ENCODE data around the gene NDST3. TPM values are rescaled to one million over a fixed set of nuclear protein-coding genes. Genes with fewer than 3 reads are reported as not detected.
"Not testable (repeated sequence)": the region's sequence is repeated elsewhere in the genome, so short reads cannot be mapped to it uniquely, and the experiment has no call there.

Gene NDST3
- total RNA-seq, 2 experiments from 2014 or later: not detected

DNA sequence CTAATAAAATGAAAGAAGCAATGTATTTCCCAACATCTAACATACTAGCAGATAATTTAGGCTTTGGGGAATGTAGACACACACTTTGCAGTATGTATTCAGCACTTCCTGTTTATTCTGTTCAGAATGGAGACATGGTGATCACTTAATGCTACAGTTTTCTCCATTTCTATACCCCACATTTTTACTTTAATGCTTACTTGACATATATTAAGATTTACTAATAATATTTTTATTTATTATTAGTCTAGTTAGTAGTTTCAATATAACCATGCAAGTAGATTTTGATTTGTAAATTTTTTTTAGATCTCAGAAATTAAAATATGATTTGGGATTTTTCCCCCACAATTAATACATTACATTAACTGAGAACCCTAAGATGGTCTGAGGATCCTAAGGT lies 220.1 kb downstream of the NDST3 start:
- Mint-ChIP-seq H3K4me1 (no peaks in the 10 kb centered on the region), H3K27ac (no peak overlapping the region), H3K9me3 (ENCODE audit: low read depth) (no peaks in the 10 kb centered on the region), H3K4me3 (no peak overlapping the region), H3K36me3 (ENCODE audit: low read depth) (no peaks in the 10 kb centered on the region), H3K27me3 (no peaks in the 10 kb centered on the region)
- CTCF ChIA-PET: no interaction called here
- intact Hi-C loops (cut with DNase I, micrococcal nuclease): no loop called here
- DNase-seq (no peak), ATAC-seq (no peak)
- POLR2A ChIA-PET: interaction anchor here (0.6 kb wide), 1 partner anchor 9 kb away, joined by 4 read pairs; no protein-coding TSS in a partner anchor

DNA sequence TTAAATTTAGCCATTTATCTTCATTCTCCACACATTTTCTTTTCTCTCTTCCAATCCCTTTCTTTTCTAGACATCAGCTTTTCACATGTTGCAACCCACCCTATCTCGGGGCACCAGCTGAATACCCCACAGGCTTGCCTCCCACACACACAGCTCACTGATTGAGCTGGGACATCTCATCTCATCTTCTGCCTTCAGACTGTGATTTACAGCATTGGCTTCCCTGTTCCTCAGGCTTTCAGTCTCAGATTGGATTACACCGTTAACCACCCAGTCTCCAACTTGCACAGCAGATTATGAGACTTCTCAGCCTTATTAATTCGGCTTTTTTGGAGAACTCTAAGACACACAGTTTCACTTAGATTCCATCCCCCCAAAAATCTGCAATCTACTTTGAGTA lies 224.8 kb downstream of the NDST3 start:
- Mint-ChIP-seq H3K4me1 (no peaks in the 10 kb centered on the region), H3K4me3 (no peak overlapping the region), H3K9me3 (ENCODE audit: low read depth) (no peaks in the 10 kb centered on the region), H3K27me3 (no peaks in the 10 kb centered on the region), H3K27ac (no peak overlapping the region), H3K36me3 (ENCODE audit: low read depth) (no peaks in the 10 kb centered on the region)
- no peak for DNase-seq
- CTCF ChIA-PET: interaction anchor here (1.4 kb wide), 1 partner anchor 34 kb away, joined by 4 read pairs; no protein-coding TSS in a partner anchor
- POLR2A ChIA-PET: no interaction called here
- intact Hi-C loops (cut with DNase I, micrococcal nuclease): no loop called here
- ATAC-seq: no peak

DNA sequence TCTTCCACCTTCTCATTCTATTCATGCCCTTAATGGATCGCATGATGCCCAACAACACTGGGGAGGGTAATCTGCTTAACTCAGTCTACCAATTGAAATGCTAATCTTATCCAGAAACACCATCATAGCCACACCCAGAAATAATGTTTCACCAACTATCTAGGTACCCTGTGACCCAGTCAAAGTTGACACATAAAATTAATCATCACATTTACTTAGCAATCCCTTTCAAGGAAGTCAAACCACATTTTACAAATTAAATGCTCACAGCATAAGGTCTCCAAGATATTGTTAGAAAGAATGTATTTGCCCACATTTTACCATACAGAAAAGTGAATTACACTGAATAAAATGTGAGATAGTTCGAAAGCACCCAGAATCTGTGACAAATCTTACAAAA lies 226.0 kb downstream of the NDST3 start:
- intact Hi-C loops (cut with DNase I, micrococcal nuclease): no loop called here
- ChIA-PET CTCF (interaction anchor here (4.9 kb wide), 1 partner anchor 12 kb away, joined by 33 read pairs; no protein-coding TSS in a partner anchor), POLR2A (no interaction called here)
- Mint-ChIP-seq H3K27ac (no peak overlapping the region), H3K27me3 (peaks cover 3% of the 10 kb centered on the region), H3K9me3 (ENCODE audit: low read depth) (no peaks in the 10 kb centered on the region), H3K36me3 (ENCODE audit: low read depth) (no peaks in the 10 kb centered on the region), H3K4me3 (no peak overlapping the region), H3K4me1 (no peaks in the 10 kb centered on the region)
- no peak for DNase-seq
- ATAC-seq: no peak

DNA sequence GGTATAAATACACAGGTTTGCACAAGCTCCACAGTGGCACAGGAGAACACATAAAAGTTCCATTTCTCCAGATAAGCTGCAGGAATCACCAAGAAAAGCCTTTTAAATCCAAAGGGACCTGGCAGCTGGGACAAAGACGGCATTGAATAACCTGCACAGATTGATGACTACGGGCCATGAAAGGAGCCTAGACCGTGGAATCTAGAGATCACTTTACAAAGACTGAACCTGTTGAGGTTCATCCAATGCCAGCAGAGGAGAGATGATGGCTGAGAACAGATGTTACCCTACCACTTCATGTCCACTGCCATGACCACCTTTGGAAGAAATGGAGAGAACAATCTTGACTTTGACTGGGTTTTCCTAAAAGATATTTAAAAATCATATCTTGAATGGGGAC lies 229.8 kb downstream of the NDST3 start:
- ChIA-PET POLR2A (interaction anchor here (0.7 kb wide), 1 partner anchor 12 kb away, joined by 3 read pairs; no protein-coding TSS in a partner anchor), CTCF (interaction anchor here (4.9 kb wide), 1 partner anchor 8 kb away, joined by 33 read pairs; no protein-coding TSS in a partner anchor)
- peaks cover 3% of the 10 kb centered on the region for H3K27me3 Mint-ChIP-seq
- DNase-seq (no peak), ATAC-seq (no peak)
- H3K4me3 Mint-ChIP-seq: no peak overlapping the region
- intact Hi-C loops (cut with DNase I, micrococcal nuclease): no loop called here
- H3K9me3 Mint-ChIP-seq (ENCODE audit: low read depth): no peaks in the 10 kb centered on the region
- H3K4me1 Mint-ChIP-seq: no peaks in the 10 kb centered on the region
- no peak overlapping the region for H3K27ac Mint-ChIP-seq
- H3K36me3 Mint-ChIP-seq (ENCODE audit: low read depth): no peaks in the 10 kb centered on the region

DNA sequence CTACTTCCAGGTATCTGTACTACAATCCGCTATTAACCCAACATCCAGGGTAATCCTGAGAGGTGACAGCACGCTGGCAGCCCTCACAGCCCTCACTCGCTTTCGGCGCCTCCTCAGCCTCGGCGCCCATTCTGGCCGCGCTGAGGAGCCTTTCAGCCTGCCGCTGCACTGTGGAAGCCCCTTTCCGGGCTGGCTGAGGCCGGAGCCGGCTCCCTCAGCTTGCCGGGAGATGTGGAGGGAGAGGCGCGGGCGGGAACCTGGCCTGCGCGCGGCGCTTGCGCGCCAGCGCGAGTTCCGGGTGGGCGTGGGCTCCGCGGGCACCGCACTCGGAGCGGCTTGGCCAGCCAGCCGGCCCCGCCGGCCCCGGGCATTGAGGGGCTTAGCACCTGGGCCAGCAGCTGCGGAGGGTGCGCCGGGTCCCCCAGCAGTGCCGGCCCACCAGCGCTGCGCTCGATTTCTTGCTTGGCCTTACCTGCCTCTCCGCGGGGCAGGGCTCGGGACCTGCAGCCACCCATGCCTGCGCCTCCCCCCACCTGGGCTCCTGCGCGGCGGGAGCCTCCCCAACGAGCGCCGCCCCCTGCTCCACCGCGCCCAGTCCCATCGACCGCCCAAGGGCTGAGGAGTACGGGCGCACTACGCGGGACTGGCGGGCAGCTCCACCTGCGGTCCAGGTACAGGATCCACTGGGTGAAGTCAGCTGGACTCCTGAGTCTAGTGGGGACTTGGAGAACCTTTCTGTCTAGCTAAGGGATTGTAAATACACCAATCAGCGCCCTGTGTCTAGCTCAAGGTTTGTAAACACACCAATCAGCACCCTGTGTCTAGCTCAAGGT lies 231.2 kb downstream of the NDST3 start:
- Mint-ChIP-seq H3K4me3 (peak overlapping the region; percentile 58), H3K9me3 (ENCODE audit: low read depth) (no peaks in the 10 kb centered on the region), H3K4me1 (no peaks in the 10 kb centered on the region), H3K27ac (no peak overlapping the region), H3K36me3 (ENCODE audit: low read depth) (no peaks in the 10 kb centered on the region), H3K27me3 (peaks cover 5% of the 10 kb centered on the region)
- ChIA-PET CTCF (interaction anchor here (0.6 to 2.0 kb wide), 3 partner anchors 9 to 42 kb away, joined by 4 to 7 read pairs (median 4); no protein-coding TSS in a partner anchor), POLR2A (no interaction called here)
- DNase-seq (peak; percentile 65), ATAC-seq (peak; percentile 78)
- intact Hi-C loops (cut with DNase I, micrococcal nuclease): loop anchor here in 1 of 2 experiments (1.0 kb wide), 1 partner anchor 12 kb away; no protein-coding TSS in a partner anchor

DNA sequence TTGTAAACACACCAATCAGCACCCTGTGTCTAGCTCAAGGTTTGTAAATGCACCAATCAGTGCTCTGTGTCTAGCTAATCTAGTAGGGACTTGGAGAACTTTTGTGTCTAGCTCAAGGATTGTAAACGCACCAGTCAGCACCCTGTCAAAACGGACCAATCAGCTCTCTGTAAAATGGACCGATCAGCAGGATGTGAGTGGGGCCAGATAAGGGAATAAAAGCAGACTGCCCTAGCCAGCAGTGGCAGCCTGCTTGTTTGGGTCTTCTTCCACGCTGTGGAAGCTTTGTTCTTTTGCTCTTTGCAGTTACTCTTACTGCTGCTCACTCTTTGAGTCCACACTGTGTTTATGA lies 231.8 kb downstream of the NDST3 start:
- H3K4me3 Mint-ChIP-seq: peak overlapping the region; percentile 28
- ATAC-seq; H3K27me3 Mint-ChIP-seq; H3K36me3 Mint-ChIP-seq (ENCODE audit: low read depth); H3K27ac Mint-ChIP-seq; H3K4me1 Mint-ChIP-seq; POLR2A ChIA-PET; H3K9me3 Mint-ChIP-seq (ENCODE audit: low read depth); DNase-seq; intact Hi-C loops (cut with DNase I, micrococcal nuclease): not testable (repeated sequence)
- CTCF ChIA-PET: interaction anchor here (1.9 to 2.0 kb wide), 2 partner anchors 8 to 43 kb away, joined by 4 to 7 read pairs; no protein-coding TSS in a partner anchor

DNA sequence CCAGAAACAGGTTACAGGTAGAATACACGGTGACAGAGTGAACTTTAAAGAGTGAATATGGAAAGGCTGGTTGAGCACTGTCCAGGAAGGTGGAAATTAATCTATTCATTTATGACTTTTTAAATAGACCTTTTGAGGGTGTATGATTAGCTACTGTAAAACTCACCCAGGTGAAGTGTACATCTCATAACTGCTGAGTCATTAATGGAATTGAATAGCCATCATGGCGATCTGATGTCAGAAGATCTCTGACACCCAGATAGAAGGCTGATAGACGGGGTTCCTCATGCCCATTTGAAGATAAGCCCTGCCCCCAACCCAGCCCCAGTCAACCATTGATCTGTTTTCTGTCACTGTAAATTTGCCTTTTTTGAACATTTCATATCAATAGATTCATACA lies 234.5 kb downstream of the NDST3 start:
- intact Hi-C loops (cut with DNase I, micrococcal nuclease): no loop called here
- H3K9me3 Mint-ChIP-seq (ENCODE audit: low read depth): no peaks in the 10 kb centered on the region
- no peak overlapping the region for H3K4me3 Mint-ChIP-seq
- ChIA-PET POLR2A (no interaction called here), CTCF (no interaction called here)
- H3K4me1 Mint-ChIP-seq: no peaks in the 10 kb centered on the region
- H3K36me3 Mint-ChIP-seq (ENCODE audit: low read depth): no peaks in the 10 kb centered on the region
- no peak overlapping the region for H3K27ac Mint-ChIP-seq
- peaks cover 5% of the 10 kb centered on the region for H3K27me3 Mint-ChIP-seq
- no peak for ATAC-seq
- no peak for DNase-seq

DNA sequence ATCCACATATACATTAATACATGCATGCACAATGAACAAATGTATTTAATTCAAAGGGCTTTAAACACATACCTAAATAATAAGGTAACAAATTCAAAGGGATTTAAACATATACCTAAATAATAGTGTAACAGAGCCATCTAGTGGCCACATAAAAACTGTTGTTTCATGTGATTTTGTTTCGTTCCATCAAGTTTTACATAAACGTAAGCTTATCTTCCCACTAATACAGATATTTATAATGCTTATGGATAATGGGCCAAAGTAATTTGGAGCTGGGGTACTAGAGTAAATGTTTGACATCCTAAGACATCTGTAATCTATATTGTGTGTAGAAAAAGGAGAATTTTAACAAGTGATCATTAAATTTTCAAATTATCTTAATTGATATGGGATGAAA lies 236.2 kb downstream of the NDST3 start:
- DNase-seq (no peak), ATAC-seq (peak; percentile 30)
- H3K36me3 Mint-ChIP-seq (ENCODE audit: low read depth): no peaks in the 10 kb centered on the region
- no peak overlapping the region for H3K27ac Mint-ChIP-seq
- H3K9me3 Mint-ChIP-seq (ENCODE audit: low read depth): no peaks in the 10 kb centered on the region
- ChIA-PET CTCF (interaction anchor here (0.6 to 6.1 kb wide), 10 partner anchors 8 to 292 kb away, joined by 3 to 33 read pairs (median 4); partner anchors contain the start of gene PRSS12), POLR2A (no interaction called here)
- H3K4me1 Mint-ChIP-seq: no peaks in the 10 kb centered on the region
- H3K27me3 Mint-ChIP-seq: peaks cover 2% of the 10 kb centered on the region
- H3K4me3 Mint-ChIP-seq: no peak overlapping the region
- intact Hi-C loops (cut with DNase I, micrococcal nuclease): loop anchor here (1.0 to 5.0 kb wide), 4 partner anchors 48 to 1912 kb away; no protein-coding TSS in a partner anchor

DNA sequence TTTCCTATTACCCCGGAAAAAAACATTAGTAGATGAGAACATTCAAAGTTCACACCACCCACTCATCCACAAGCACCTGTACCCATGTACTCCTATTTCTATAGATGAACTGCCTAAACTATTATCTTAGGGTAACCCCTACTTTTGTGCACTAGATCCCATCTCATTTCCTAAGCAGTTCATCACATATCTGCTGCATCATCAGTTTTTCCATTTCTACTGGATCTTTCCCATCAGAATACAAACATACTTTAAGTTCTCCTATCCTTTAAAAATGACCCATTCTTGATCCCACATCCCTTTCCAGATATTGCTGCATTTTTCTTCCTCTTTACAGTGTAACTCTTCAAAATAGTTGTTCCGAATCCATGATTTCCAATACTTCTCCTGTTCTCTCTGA lies 237.5 kb downstream of the NDST3 start:
- Mint-ChIP-seq H3K4me1 (peaks cover 2% of the 10 kb centered on the region), H3K36me3 (ENCODE audit: low read depth) (no peaks in the 10 kb centered on the region), H3K27me3 (peaks cover 2% of the 10 kb centered on the region), H3K27ac (no peak overlapping the region), H3K9me3 (ENCODE audit: low read depth) (no peaks in the 10 kb centered on the region), H3K4me3 (no peak overlapping the region)
- intact Hi-C loops (cut with DNase I, micrococcal nuclease): loop anchor here (2.0 to 5.0 kb wide), 3 partner anchors 49 to 823 kb away; no protein-coding TSS in a partner anchor
- ChIA-PET CTCF (interaction anchor here (1.0 to 6.1 kb wide), 6 partner anchors 9 to 81 kb away, joined by 3 to 33 read pairs (median 4); partner anchors contain the start of gene PRSS12), POLR2A (no interaction called here)
- DNase-seq (no peak), ATAC-seq (no peak)

DNA sequence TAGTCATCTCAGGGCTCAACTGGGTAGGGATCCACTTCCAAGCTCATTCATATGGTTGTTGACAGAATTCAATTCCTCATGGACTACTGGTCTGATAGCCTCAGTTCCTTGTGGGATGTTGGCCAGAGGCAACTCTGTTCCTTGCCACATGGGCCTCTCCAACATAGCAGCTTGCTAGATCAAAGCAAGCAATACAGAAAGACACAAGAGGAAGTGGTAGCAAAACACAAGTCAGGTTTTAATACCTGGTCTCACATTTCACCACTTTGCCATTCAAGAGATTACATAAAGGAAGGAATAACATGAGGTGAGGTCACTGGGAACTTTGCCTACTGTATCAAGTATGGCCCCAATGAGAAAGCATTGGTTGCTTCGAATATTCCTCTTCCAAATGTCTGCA lies 239.4 kb downstream of the NDST3 start:
- intact Hi-C loops (cut with DNase I, micrococcal nuclease): loop anchor here (1.0 to 5.0 kb wide), 3 partner anchors 51 to 197 kb away; no protein-coding TSS in a partner anchor
- Mint-ChIP-seq H3K27me3 (peaks cover 2% of the 10 kb centered on the region), H3K4me3 (no peak overlapping the region), H3K27ac (no peak overlapping the region), H3K9me3 (ENCODE audit: low read depth) (no peaks in the 10 kb centered on the region), H3K4me1 (peaks cover 17% of the 10 kb centered on the region), H3K36me3 (ENCODE audit: low read depth) (peaks cover 2% of the 10 kb centered on the region)
- DNase-seq (no peak), ATAC-seq (no peak)
- CTCF ChIA-PET: interaction anchor here (0.6 to 6.1 kb wide), 3 partner anchors 8 to 25 kb away, joined by 3 to 33 read pairs (median 7); no protein-coding TSS in a partner anchor
- POLR2A ChIA-PET: no interaction called here

DNA sequence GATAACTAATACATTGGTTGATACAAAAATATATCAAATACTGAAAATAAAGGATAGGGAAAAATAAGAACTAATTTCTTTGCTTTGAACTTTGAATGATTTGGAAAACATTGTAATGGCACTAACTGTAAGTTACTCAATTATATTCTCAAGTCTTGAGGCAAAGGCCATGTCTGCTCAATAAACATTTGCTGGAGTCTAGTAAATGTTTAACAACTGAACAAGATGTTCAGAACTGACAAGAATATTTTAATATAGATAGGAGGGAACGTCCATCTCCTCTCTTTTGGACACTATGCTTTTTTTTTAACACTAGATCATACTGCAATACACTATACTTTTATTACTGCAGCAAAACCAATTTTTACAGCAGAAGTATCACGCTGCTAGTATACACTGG lies 242.3 kb downstream of the NDST3 start:
- no peak overlapping the region for H3K4me3 Mint-ChIP-seq
- CTCF ChIA-PET: no interaction called here
- intact Hi-C loops (cut with DNase I, micrococcal nuclease): loop anchor here in 1 of 2 experiments (5.0 kb wide), 1 partner anchor 1176 kb away; no protein-coding TSS in a partner anchor
- peaks cover 30% of the 10 kb centered on the region for H3K36me3 Mint-ChIP-seq (ENCODE audit: low read depth)
- ATAC-seq (no peak), DNase-seq (no peak)
- H3K27me3 Mint-ChIP-seq: no peaks in the 10 kb centered on the region
- no peaks in the 10 kb centered on the region for H3K9me3 Mint-ChIP-seq (ENCODE audit: low read depth)
- POLR2A ChIA-PET: no interaction called here
- H3K4me1 Mint-ChIP-seq: peaks cover 24% of the 10 kb centered on the region
- H3K27ac Mint-ChIP-seq: no peak overlapping the region
